Retinal pigment epithelial cell (primary cell): ENCODE results near the gene KIAA1191.

Experiments used
- DNase-seq: peaks from one replicate; pipeline ENCODE4 v3.0.0-alpha.2; 2010; ENCODE audit warnings: low read depth
- H3K4me3 ChIP-seq: 2 replicates; pipeline ENCODE4 v1.5.1; 2011; ENCODE audit warnings: mild to moderate bottlenecking, low read length, control low read depth, moderate library complexity
- CTCF ChIP-seq: conservative IDR thresholded peaks from 2 replicates; pipeline ENCODE4 v1.5.1; 2011; ENCODE audit warnings: low read depth, low read length, control low read depth, inconsistent platforms

The KIAA1191 gene

DNA sequence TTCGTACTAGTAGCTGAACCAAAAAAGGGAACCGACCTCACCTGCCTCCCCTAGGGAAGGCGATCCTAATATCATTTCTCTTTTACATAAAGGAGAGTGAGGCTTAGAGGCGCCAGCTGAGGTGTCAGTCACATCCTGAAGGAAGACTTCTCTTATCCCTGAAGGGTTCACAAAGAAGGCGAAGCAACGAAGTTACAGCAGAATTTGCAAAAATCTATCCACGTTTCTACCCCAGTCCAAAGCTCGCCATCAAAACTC, 598 bp upstream of the KIAA1191 start:
- no peak for DNase-seq
- peak overlapping the region; percentile 94 for H3K4me3 ChIP-seq

GRCh38 chr5:176360894-176361436, 599 bp downstream of the KIAA1191 start:
- TF ChIP-seq CTCF = no peak
- no peak for DNase-seq
- peak overlapping the region; percentile 94 for H3K4me3 ChIP-seq

More for the DNA sequence above, 598 bp upstream of the KIAA1191 start:
- TF ChIP-seq CTCF = no peak

- no peak overlapping the region for H3K4me3 ChIP-seq
- DNase-seq = no peak
- no peak for TF ChIP-seq CTCF
Measured at GRCh38 chr5:176359658-176360057, 1.9 kb downstream of the KIAA1191 start.

DNA sequence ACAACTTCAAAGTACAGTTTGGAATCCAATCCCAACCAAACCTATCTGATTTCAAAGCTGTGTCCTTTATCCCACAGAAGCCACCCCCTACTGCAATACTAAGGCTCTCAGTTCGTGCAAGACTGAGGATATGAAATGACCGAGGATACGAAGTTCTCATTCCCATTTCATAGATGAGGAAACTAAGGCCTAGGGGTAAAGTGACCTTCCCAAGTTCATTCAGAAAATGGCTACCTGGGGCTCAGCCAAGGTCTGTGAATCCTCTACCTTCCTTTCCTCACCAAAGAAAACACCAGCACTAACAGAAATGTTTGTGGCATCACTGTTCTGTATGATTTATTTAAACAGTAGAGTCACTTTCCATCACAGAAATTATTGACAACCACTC, 5.4 kb downstream of the KIAA1191 start:
- DNase-seq = no peak
- no peak overlapping the region for H3K4me3 ChIP-seq

GRCh38 chr5:176355400-176356178, 6.0 kb downstream of the KIAA1191 start:
- TF ChIP-seq CTCF = peak; percentile 18
- no peak overlapping the region for H3K4me3 ChIP-seq
- no peak for DNase-seq

More for the DNA sequence above, 5.4 kb downstream of the KIAA1191 start:
- no peak for TF ChIP-seq CTCF

GRCh38 chr5:176353533-176353932, 8.0 kb downstream of the KIAA1191 start:
- H3K4me3 ChIP-seq = no peak overlapping the region
- no peak for TF ChIP-seq CTCF
- no peak for DNase-seq
